ENCODE results near the gene TBC1D22A.
"Not testable (repeated sequence)": the region's sequence is repeated elsewhere in the genome, so short reads cannot be mapped to it uniquely, and the experiment has no call there.

The TBC1D22A gene

GRCh38 chr22:47045691-47046410, 283.4 kb downstream of the TBC1D22A start:
- DNase-seq (ENCODE audit: low read depth, low spot score): no peak

- DNase-seq (ENCODE audit: low read depth, low spot score): no peak
These were observed 284.1 kb downstream of the TBC1D22A start for GRCh38 chr22:47046411-47047065.

GRCh38 chr22:47047321-47048122, 285.1 kb downstream of the TBC1D22A start:
- no peak for DNase-seq (ENCODE audit: low read depth, low spot score)

- DNase-seq (ENCODE audit: low read depth, low spot score): no peak
These were observed 285.9 kb downstream of the TBC1D22A start for GRCh38 chr22:47048123-47049077.

- DNase-seq (ENCODE audit: low read depth, low spot score): no peak
These were observed 286.7 kb downstream of the TBC1D22A start for GRCh38 chr22:47049078-47049624.

- DNase-seq (ENCODE audit: low read depth, low spot score): not testable (repeated sequence)
These were observed 287.4 kb downstream of the TBC1D22A start for GRCh38 chr22:47049736-47050400.

- DNase-seq (ENCODE audit: low read depth, low spot score): no peak
These were observed 288.1 kb downstream of the TBC1D22A start for GRCh38 chr22:47050401-47051051.

- no peak for DNase-seq (ENCODE audit: low read depth, low spot score)
These were observed 289.1 kb downstream of the TBC1D22A start for GRCh38 chr22:47051441-47052071.

- no peak for DNase-seq (ENCODE audit: low read depth, low spot score)
These were observed 290.0 kb downstream of the TBC1D22A start for GRCh38 chr22:47052236-47053012.

- no peak for DNase-seq (ENCODE audit: low read depth, low spot score)
These were observed 290.7 kb downstream of the TBC1D22A start for GRCh38 chr22:47053013-47053725.

GRCh38 chr22:47053726-47054141, 291.3 kb downstream of the TBC1D22A start:
- DNase-seq (ENCODE audit: low read depth, low spot score): no peak

GRCh38 chr22:47054231-47055072, 292.0 kb downstream of the TBC1D22A start:
- DNase-seq (ENCODE audit: low read depth, low spot score): no peak

GRCh38 chr22:47055073-47055355, 292.6 kb downstream of the TBC1D22A start:
- DNase-seq (ENCODE audit: low read depth, low spot score): no peak

- no peak for DNase-seq (ENCODE audit: low read depth, low spot score)
These were observed 293.0 kb downstream of the TBC1D22A start for GRCh38 chr22:47055461-47055860.

GRCh38 chr22:47055921-47056320, 293.5 kb downstream of the TBC1D22A start:
- no peak for DNase-seq (ENCODE audit: low read depth, low spot score)

- no peak for DNase-seq (ENCODE audit: low read depth, low spot score)
These were observed 293.9 kb downstream of the TBC1D22A start for GRCh38 chr22:47056361-47056760.

GRCh38 chr22:47056776-47057470, 294.5 kb downstream of the TBC1D22A start:
- no peak for DNase-seq (ENCODE audit: low read depth, low spot score)
